MM.1S (cell line): Measurements from ENCODE around the gene FKBP2.

ENCODE experiments used
- DNase-seq: peaks from one replicate; pipeline ENCODE4 v3.0.0-alpha.2; 2015
- H2AFZ ChIP-seq: fragments of 300-600 bp; sonication (generic); 2 replicates; pipeline ENCODE4 v1.6.0; 2016; ENCODE audit warnings: antibody characterized with exemption, low read length
- H3F3A ChIP-seq: fragments of 300-600 bp; sonication (generic); 2 replicates; pipeline ENCODE4 v1.6.1; 2016; ENCODE audit warnings: mild to moderate bottlenecking, antibody characterized with exemption, low read length, moderate library complexity, mixed read lengths; ENCODE audit not compliant: insufficient read depth
- H3K27ac ChIP-seq: fragments of 300-600 bp; sonication (generic); 2 replicates; pipeline ENCODE4 v1.5.1; 2016; ENCODE audit warnings: mild to moderate bottlenecking, low read length
- H3K27me3 ChIP-seq: fragments of 300-600 bp; sonication (generic); replicated peaks from 2 replicates; pipeline ENCODE4 v1.6.0; 2016; ENCODE audit warnings: low read length; ENCODE audit not compliant: insufficient read depth
- H3K36me3 ChIP-seq: fragments of 300-600 bp; sonication (generic); replicated peaks from 2 replicates; pipeline ENCODE4 v1.6.1; 2016; ENCODE audit warnings: mild to moderate bottlenecking, low read length, mixed read lengths; ENCODE audit not compliant: insufficient read depth
- H3K4me1 ChIP-seq: fragments of 300-600 bp; sonication (generic); 2 replicates; pipeline ENCODE4 v1.6.1; 2016; ENCODE audit warnings: low read length, mixed read lengths
- H3K4me2 ChIP-seq: fragments of 300-600 bp; sonication (generic); 2 replicates; pipeline ENCODE4 v1.6.0; 2016; ENCODE audit warnings: low read depth, low read length
- H3K4me3 ChIP-seq: fragments of 300-600 bp; sonication (generic); 2 replicates; pipeline ENCODE4 v1.5.1; 2016; ENCODE audit warnings: low read length, mixed read lengths
- H3K79me2 ChIP-seq: fragments of 300-600 bp; sonication (generic); 2 replicates; pipeline ENCODE4 v1.6.1; 2016; ENCODE audit warnings: mixed run types, low read length, mixed read lengths
- H3K9ac ChIP-seq: fragments of 300-600 bp; sonication (generic); 2 replicates; pipeline ENCODE4 v1.6.1; 2016; ENCODE audit warnings: low read length, mixed read lengths
- H3K9me2 ChIP-seq: fragments of 300-600 bp; sonication (generic); replicated peaks from 2 replicates; pipeline ENCODE4 v1.6.1; 2016; ENCODE audit warnings: mild to moderate bottlenecking, low read length, mixed read lengths; ENCODE audit not compliant: insufficient read depth
- H3K9me3 ChIP-seq: fragments of 300-600 bp; sonication (generic); replicated peaks from 2 replicates; pipeline ENCODE4 v1.6.1; 2016; ENCODE audit warnings: mild to moderate bottlenecking, low read length, mixed read lengths; ENCODE audit not compliant: insufficient read depth
- H4K20me1 ChIP-seq: fragments of 300-600 bp; sonication (generic); 2 replicates; pipeline ENCODE4 v1.6.1; 2016; ENCODE audit warnings: mild to moderate bottlenecking, low read length, moderate library complexity, mixed read lengths; ENCODE audit not compliant: insufficient read depth
- CTCF ChIP-seq: fragments of 300-600 bp; sonication (generic); IDR thresholded peaks from 2 replicates; pipeline ENCODE4 v1.5.1; 2016; ENCODE audit warnings: antibody characterized with exemption, low read length, mixed read lengths
- EZH2 ChIP-seq: fragments of 300-600 bp; sonication (generic); optimal IDR thresholded peaks from 2 replicates; pipeline ENCODE3; 2017; ENCODE audit warnings: low read depth, mild to moderate bottlenecking, antibody characterized with exemption, low read length, mixed read lengths
- EZH2phosphoT487 ChIP-seq: fragments of 300-600 bp; sonication (generic); IDR thresholded peaks from 2 replicates; pipeline ENCODE4 v1.6.1; 2018; ENCODE audit warnings: antibody characterized with exemption, low read length

The FKBP2 gene

GRCh38 chr11:64260147-64260708, 19.3 kb downstream of the FKBP2 start:
- Histone ChIP-seq H3K4me1 (no peaks in the 10 kb centered on the region), H3K9ac (no peak overlapping the region), H3F3A (no peaks in the 10 kb centered on the region)

GRCh38 chr11:64261556-64262080, 20.7 kb downstream of the FKBP2 start:
- no peak for DNase-seq
- H3K79me2 ChIP-seq = no peaks in the 10 kb centered on the region
- H3K36me3 ChIP-seq = no peaks in the 10 kb centered on the region
- no peak overlapping the region for H2AFZ ChIP-seq
- no peak overlapping the region for H3K4me3 ChIP-seq
- no peaks in the 10 kb centered on the region for H3K9me2 ChIP-seq
- no peaks in the 10 kb centered on the region for H3K27me3 ChIP-seq
- no peaks in the 10 kb centered on the region for H3F3A ChIP-seq
- no peaks in the 10 kb centered on the region for H4K20me1 ChIP-seq
- H3K4me1 ChIP-seq = no peaks in the 10 kb centered on the region
- H3K9me3 ChIP-seq = no peaks in the 10 kb centered on the region
- TF ChIP-seq EZH2 (no peak), CTCF (no peak), EZH2phosphoT487 (no peak)
- no peak overlapping the region for H3K4me2 ChIP-seq
- no peak overlapping the region for H3K9ac ChIP-seq
- no peak overlapping the region for H3K27ac ChIP-seq

More at GRCh38 chr11:64260147-64260708, 19.3 kb downstream of the FKBP2 start:
- H4K20me1 ChIP-seq = no peaks in the 10 kb centered on the region
- H3K36me3 ChIP-seq = no peaks in the 10 kb centered on the region
- DNase-seq = no peak
- TF ChIP-seq EZH2 (no peak), CTCF (no peak), EZH2phosphoT487 (no peak)
- H2AFZ ChIP-seq = no peak overlapping the region
- no peak overlapping the region for H3K27ac ChIP-seq
- no peak overlapping the region for H3K4me2 ChIP-seq
- no peaks in the 10 kb centered on the region for H3K9me2 ChIP-seq
- H3K4me3 ChIP-seq = no peak overlapping the region
- no peaks in the 10 kb centered on the region for H3K79me2 ChIP-seq
- H3K27me3 ChIP-seq = no peaks in the 10 kb centered on the region
- H3K9me3 ChIP-seq = no peaks in the 10 kb centered on the region

GRCh38 chr11:64262271-64263002, 21.5 kb downstream of the FKBP2 start:
- H3K79me2 ChIP-seq = no peaks in the 10 kb centered on the region
- no peak overlapping the region for H3K4me2 ChIP-seq
- no peaks in the 10 kb centered on the region for H3K27me3 ChIP-seq
- no peak overlapping the region for H3K4me3 ChIP-seq
- H3K9ac ChIP-seq = no peak overlapping the region
- no peak for TF ChIP-seq EZH2phosphoT487
- no peak for TF ChIP-seq CTCF
- no peak for TF ChIP-seq EZH2
- no peak for DNase-seq
- H3K9me3 ChIP-seq = no peaks in the 10 kb centered on the region
- no peaks in the 10 kb centered on the region for H3K36me3 ChIP-seq
- no peaks in the 10 kb centered on the region for H3K9me2 ChIP-seq
- no peak overlapping the region for H3K27ac ChIP-seq
- no peaks in the 10 kb centered on the region for H3F3A ChIP-seq
- no peaks in the 10 kb centered on the region for H3K4me1 ChIP-seq
- no peak overlapping the region for H2AFZ ChIP-seq
- H4K20me1 ChIP-seq = no peaks in the 10 kb centered on the region
